ENCODE data around the gene ANKRD44.

Gene ANKRD44

DNA sequence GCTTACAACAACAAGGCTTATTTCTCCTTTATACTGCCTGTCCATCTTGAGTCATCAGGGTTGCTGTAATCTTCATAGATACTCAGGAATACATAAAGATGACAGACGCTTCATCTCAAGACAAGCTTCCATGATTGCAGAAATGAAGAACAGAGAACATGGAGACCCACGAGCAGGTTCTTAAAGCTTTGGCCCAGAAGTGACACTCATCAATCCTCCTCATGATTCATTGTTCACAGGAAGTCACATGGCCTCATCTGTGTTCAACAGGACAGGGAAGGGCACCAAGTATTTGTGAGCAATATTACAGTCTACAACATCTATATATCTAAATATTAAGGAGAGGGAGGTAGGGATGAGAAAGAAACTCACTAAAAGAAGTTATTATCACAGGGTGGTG is 347.5 kb downstream of the ANKRD44 start:
- TF ChIP-seq REST (IDR thresholded peaks at IDR 0.05; ENCODE audit: insufficient read depth in 1 of 2, low read depth in 2 of 2, low read length in 2 of 2) (no peak), POLR2AphosphoS5 (IDR thresholded peaks at IDR 0.05; ENCODE audit: low read depth, low read length) (no peak), FOXP2 (optimal IDR thresholded peaks at IDR 0.05; ENCODE audit: borderline replicate concordance, extremely low read depth, extremely low read length, insufficient read depth) (no peak), SIN3A (IDR thresholded peaks at IDR 0.05; ENCODE audit: borderline replicate concordance, insufficient read depth, low read length) (no peak), TAF1 (IDR thresholded peaks at IDR 0.05; ENCODE audit: borderline replicate concordance, insufficient read depth, low read length) (no peak)

- TF ChIP-seq POLR2AphosphoS5 (IDR thresholded peaks at IDR 0.05; ENCODE audit: low read depth, low read length) (no peak), REST (IDR thresholded peaks at IDR 0.05; ENCODE audit: insufficient read depth in 1 of 2, low read depth in 2 of 2, low read length in 2 of 2) (no peak), FOXP2 (optimal IDR thresholded peaks at IDR 0.05; ENCODE audit: borderline replicate concordance, extremely low read depth, extremely low read length, insufficient read depth) (no peak), SIN3A (IDR thresholded peaks at IDR 0.05; ENCODE audit: borderline replicate concordance, insufficient read depth, low read length) (no peak), TAF1 (IDR thresholded peaks at IDR 0.05; ENCODE audit: borderline replicate concordance, insufficient read depth, low read length) (no peak)
Measured at GRCh38 chr2:196962325-196962724, 348.3 kb downstream of the ANKRD44 start.

GRCh38 chr2:196961889-196962288 is 348.7 kb downstream of the ANKRD44 start:
- TF ChIP-seq SIN3A (IDR thresholded peaks at IDR 0.05; ENCODE audit: borderline replicate concordance, insufficient read depth, low read length) (no peak), POLR2AphosphoS5 (IDR thresholded peaks at IDR 0.05; ENCODE audit: low read depth, low read length) (no peak), TAF1 (IDR thresholded peaks at IDR 0.05; ENCODE audit: borderline replicate concordance, insufficient read depth, low read length) (no peak), REST (IDR thresholded peaks at IDR 0.05; ENCODE audit: insufficient read depth in 1 of 2, low read depth in 2 of 2, low read length in 2 of 2) (no peak), FOXP2 (optimal IDR thresholded peaks at IDR 0.05; ENCODE audit: borderline replicate concordance, extremely low read depth, extremely low read length, insufficient read depth) (no peak)

DNA sequence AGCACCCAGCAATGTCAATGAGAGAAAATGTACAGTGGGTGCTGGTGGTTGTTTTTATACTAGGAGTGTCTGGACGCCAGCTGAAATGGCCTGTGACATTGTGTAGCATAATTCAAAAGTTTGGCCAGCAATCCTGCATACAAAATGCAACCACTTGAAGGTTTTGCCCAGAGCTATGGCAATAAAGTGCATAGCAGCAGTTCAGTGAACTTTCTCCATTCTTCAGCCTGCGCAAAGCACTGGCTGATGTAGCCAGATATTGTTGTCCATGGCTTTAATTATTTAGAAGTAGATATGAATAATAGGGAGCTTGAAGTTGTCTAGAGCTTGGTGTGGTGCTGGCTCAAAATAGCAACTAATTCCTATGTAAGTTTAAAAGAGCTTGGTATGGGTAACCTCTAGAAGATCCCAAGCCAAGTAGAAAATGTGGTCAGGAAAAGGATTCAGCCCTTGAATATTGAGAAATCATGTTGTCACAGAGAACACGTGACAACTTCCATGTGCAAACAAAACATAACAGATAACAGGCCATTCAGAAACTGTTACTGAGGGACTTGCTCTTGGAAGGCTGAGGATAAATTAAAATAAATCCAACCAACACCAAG is 350.7 kb downstream of the ANKRD44 start:
- TF ChIP-seq SIN3A (IDR thresholded peaks at IDR 0.05; ENCODE audit: borderline replicate concordance, insufficient read depth, low read length) (no peak), REST (IDR thresholded peaks at IDR 0.05; ENCODE audit: insufficient read depth in 1 of 2, low read depth in 2 of 2, low read length in 2 of 2) (no peak), TAF1 (IDR thresholded peaks at IDR 0.05; ENCODE audit: borderline replicate concordance, insufficient read depth, low read length) (no peak), FOXP2 (optimal IDR thresholded peaks at IDR 0.05; ENCODE audit: borderline replicate concordance, extremely low read depth, extremely low read length, insufficient read depth) (no peak), POLR2AphosphoS5 (IDR thresholded peaks at IDR 0.05; ENCODE audit: low read depth, low read length) (no peak)

Data from PFSK-1 (cell line).